ENCODE data around the gene RSRC1. TPM values are rescaled to one million over a fixed set of nuclear protein-coding genes. Genes with fewer than 3 reads are reported as not detected.

Gene RSRC1
- total RNA-seq, 4 donors from 2014 or later = 27.7 to 36.7 (median 31.9) TPM

DNA sequence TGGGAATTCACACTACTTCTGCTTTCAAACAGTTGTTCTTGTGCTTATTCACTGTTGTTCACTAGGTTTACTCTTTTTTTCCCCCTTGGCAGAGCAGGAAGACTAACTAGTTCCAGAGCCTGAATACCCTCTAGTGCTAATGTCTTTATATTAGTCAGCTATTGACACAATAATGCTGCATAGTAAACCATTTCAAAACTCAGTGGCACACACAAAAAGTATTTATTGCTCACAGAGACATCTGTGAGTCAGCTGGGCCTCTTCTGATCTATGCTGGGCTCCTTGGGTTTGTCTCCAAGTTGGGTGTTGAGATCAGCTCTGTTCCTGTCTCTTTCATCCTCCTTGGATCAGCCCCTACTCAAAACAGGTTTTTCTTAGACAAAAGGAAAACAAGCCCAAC is 51.1 kb downstream of the RSRC1 start:
- H3K9me3 ChIP-seq = no peaks in the 10 kb centered on the region
- no peak overlapping the region for H3K27ac ChIP-seq
- intact Hi-C loops (cut with DNase I; ENCODE audit: low total_unique reads) = no loop called here
- H3K4me1 ChIP-seq = no peaks in the 10 kb centered on the region
- no peaks in the 10 kb centered on the region for H3K27me3 ChIP-seq
- ATAC-seq = no peak
- in situ Hi-C loops (cut with MboI; ENCODE audit: low sequenced_read_pairs in 4 of 4) = no loop called here
- no peak for DNase-seq
- no peak for TF ChIP-seq POLR2A (IDR thresholded peaks at IDR 0.05)
- TF ChIP-seq, protein P1, sequence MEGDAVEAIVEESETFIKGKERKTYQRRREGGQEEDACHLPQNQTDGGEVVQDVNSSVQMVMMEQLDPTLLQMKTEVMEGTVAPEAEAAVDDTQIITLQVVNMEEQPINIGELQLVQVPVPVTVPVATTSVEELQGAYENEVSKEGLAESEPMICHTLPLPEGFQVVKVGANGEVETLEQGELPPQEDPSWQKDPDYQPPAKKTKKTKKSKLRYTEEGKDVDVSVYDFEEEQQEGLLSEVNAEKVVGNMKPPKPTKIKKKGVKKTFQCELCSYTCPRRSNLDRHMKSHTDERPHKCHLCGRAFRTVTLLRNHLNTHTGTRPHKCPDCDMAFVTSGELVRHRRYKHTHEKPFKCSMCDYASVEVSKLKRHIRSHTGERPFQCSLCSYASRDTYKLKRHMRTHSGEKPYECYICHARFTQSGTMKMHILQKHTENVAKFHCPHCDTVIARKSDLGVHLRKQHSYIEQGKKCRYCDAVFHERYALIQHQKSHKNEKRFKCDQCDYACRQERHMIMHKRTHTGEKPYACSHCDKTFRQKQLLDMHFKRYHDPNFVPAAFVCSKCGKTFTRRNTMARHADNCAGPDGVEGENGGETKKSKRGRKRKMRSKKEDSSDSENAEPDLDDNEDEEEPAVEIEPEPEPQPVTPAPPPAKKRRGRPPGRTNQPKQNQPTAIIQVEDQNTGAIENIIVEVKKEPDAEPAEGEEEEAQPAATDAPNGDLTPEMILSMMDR (IDR thresholded peaks at IDR 0.05 in 4 of 5, conservative IDR thresholded peaks at IDR 0.05 in 1 of 5) = no peak
- H3K36me3 ChIP-seq = no peaks in the 10 kb centered on the region
- H3K4me3 ChIP-seq = no peak overlapping the region

DNA sequence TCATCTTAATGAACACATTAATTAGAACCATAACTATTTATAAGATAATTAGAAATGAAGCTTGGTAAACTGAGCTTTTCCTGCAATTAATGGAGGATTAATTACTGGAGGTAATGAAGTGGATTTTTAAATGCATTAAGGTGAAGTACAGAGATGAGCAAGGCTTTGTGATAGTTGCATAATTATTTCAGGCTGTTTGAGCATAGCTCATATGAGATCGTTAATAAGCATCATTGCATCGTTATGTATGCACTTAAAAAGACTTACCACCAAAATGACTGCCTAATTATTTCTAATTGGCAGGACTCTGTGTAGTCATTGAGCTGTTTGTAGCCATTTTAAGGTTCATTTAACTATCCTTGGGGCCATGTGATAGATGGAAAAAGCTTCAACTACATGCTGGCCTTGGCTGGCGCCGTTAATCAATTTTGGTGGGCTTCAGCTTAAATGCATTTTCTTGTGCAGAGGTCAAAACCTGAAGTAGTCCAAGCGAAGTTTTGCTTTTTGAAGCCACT is 55.3 kb downstream of the RSRC1 start:
- TF ChIP-seq, protein P1 (IDR thresholded peaks at IDR 0.05 in 4 of 5, conservative IDR thresholded peaks at IDR 0.05 in 1 of 5) = no peak
- no peak for TF ChIP-seq POLR2A (IDR thresholded peaks at IDR 0.05)
- Histone ChIP-seq H3K27me3 (no peaks in the 10 kb centered on the region), H3K4me3 (no peak overlapping the region), H3K4me1 (no peaks in the 10 kb centered on the region), H3K27ac (no peak overlapping the region), H3K9me3 (no peaks in the 10 kb centered on the region), H3K36me3 (no peaks in the 10 kb centered on the region)
- DNase-seq = no peak
- no peak for ATAC-seq
- intact Hi-C loops (cut with DNase I; ENCODE audit: low total_unique reads) (no loop called here), in situ Hi-C loops (cut with MboI; ENCODE audit: low sequenced_read_pairs in 4 of 4) (no loop called here)

DNA sequence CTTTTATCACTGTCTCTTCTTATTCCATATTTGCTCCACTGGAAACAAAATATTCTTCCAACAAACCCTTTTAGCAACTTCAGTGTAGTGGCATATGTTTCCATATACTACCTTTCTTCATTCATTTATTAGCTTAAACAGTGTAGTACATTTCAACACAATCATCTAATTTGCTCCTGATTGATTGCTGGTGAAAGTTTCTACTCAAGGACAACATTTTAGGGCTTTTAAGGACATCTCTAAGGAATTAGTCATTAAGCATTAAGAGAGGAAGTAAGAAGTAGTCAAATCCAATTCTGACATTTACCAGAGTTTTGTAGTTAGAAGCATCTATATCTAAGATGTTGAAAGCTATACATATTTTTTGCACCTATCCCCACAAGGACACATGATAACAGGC is 55.8 kb downstream of the RSRC1 start:
- Histone ChIP-seq H3K27me3 (no peaks in the 10 kb centered on the region), H3K9me3 (no peaks in the 10 kb centered on the region), H3K27ac (no peak overlapping the region), H3K4me3 (no peak overlapping the region), H3K36me3 (no peaks in the 10 kb centered on the region), H3K4me1 (no peaks in the 10 kb centered on the region)
- in situ Hi-C loops (cut with MboI; ENCODE audit: low sequenced_read_pairs in 4 of 4) (no loop called here), intact Hi-C loops (cut with DNase I; ENCODE audit: low total_unique reads) (no loop called here)
- no peak for TF ChIP-seq POLR2A (IDR thresholded peaks at IDR 0.05)
- TF ChIP-seq, protein P1 (IDR thresholded peaks at IDR 0.05 in 4 of 5, conservative IDR thresholded peaks at IDR 0.05 in 1 of 5) = no peak
- DNase-seq (no peak), ATAC-seq (no peak)

DNA sequence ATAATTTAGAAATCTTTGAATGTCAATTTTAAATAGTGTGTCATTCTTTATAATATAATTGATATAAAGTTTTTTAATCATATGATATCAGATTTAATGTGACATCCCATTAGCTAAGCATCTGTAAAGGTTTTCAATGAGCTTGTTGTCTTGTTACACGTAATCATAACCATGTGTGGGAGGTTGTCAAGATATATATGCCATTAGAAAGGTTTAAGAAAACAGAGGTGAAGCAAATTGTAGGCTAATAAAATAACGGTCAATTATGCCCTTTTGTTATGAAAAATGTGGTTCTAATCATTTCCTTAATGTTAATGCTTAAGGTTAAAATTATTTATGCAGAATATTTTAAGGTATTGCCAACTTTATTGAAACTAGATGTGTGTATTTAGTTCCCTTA is 56.3 kb downstream of the RSRC1 start:
- no peak for ATAC-seq
- H3K36me3 ChIP-seq = no peaks in the 10 kb centered on the region
- in situ Hi-C loops (cut with MboI; ENCODE audit: low sequenced_read_pairs in 4 of 4) = no loop called here
- TF ChIP-seq, protein P1 (IDR thresholded peaks at IDR 0.05 in 4 of 5, conservative IDR thresholded peaks at IDR 0.05 in 1 of 5) = no peak
- TF ChIP-seq POLR2A (IDR thresholded peaks at IDR 0.05) = no peak
- H3K4me3 ChIP-seq = no peak overlapping the region
- DNase-seq = no peak
- no peaks in the 10 kb centered on the region for H3K4me1 ChIP-seq
- intact Hi-C loops (cut with DNase I; ENCODE audit: low total_unique reads) = no loop called here
- no peak overlapping the region for H3K27ac ChIP-seq
- no peaks in the 10 kb centered on the region for H3K27me3 ChIP-seq
- no peaks in the 10 kb centered on the region for H3K9me3 ChIP-seq

Data from gastrocnemius medialis (tissue), 4 donors.